ENCODE measurements around the gene HS1BP3.
A peak's percentile ranks its signal among the peaks of the same experiment; 100 is the strongest.

The HS1BP3 gene

GRCh38 chr2:20674974-20675679 is 24.2 kb upstream of the HS1BP3 start:
- peak; percentile 73 for DNase-seq (ENCODE audit: low read depth)

GRCh38 chr2:20674309-20674965 is 23.5 kb upstream of the HS1BP3 start:
- no peak for DNase-seq (ENCODE audit: low read depth)

GRCh38 chr2:20673686-20674308 is 22.9 kb upstream of the HS1BP3 start:
- no peak for DNase-seq (ENCODE audit: low read depth)

GRCh38 chr2:20672201-20672951 is 21.5 kb upstream of the HS1BP3 start:
- DNase-seq (ENCODE audit: low read depth): no peak

GRCh38 chr2:20671736-20672080 is 20.8 kb upstream of the HS1BP3 start:
- no peak for DNase-seq (ENCODE audit: low read depth)

- DNase-seq (ENCODE audit: low read depth): no peak
These were observed 20.3 kb upstream of the HS1BP3 start for GRCh38 chr2:20671036-20671735.

- DNase-seq (ENCODE audit: low read depth): no peak
These were observed 19.6 kb upstream of the HS1BP3 start for GRCh38 chr2:20670315-20671035.

GRCh38 chr2:20669562-20670314 is 18.8 kb upstream of the HS1BP3 start:
- no peak for DNase-seq (ENCODE audit: low read depth)

- no peak for DNase-seq (ENCODE audit: low read depth)
These were observed 18.1 kb upstream of the HS1BP3 start for GRCh38 chr2:20668871-20669475.

GRCh38 chr2:20668451-20668850 is 17.6 kb upstream of the HS1BP3 start:
- no peak for DNase-seq (ENCODE audit: low read depth)

GRCh38 chr2:20667531-20668401 is 16.9 kb upstream of the HS1BP3 start:
- DNase-seq (ENCODE audit: low read depth): no peak

GRCh38 chr2:20667151-20667530 is 16.2 kb upstream of the HS1BP3 start:
- DNase-seq (ENCODE audit: low read depth): no peak

- DNase-seq (ENCODE audit: low read depth): no peak
These were observed 15.6 kb upstream of the HS1BP3 start, which contains the start of gene GDF7 for GRCh38 chr2:20666304-20667150. GDF7 (plus strand) TSS chr2:20667144; CDS start chr2:20667240, 96 bp downstream.

GRCh38 chr2:20666005-20666303 is 15.1 kb upstream of the HS1BP3 start:
- DNase-seq (ENCODE audit: low read depth): no peak

GRCh38 chr2:20665243-20666004 is 14.5 kb upstream of the HS1BP3 start:
- no peak for DNase-seq (ENCODE audit: low read depth)

- DNase-seq (ENCODE audit: low read depth): no peak
These were observed 13.7 kb upstream of the HS1BP3 start for GRCh38 chr2:20664431-20665242.

- no peak for DNase-seq (ENCODE audit: low read depth)
These were observed 13.1 kb upstream of the HS1BP3 start for GRCh38 chr2:20664071-20664390.

Data from stromal cell of bone marrow (primary cell).